A375 (cell line): ENCODE measurements around the gene PCDHGA11. TPM values are rescaled to one million over a fixed set of nuclear protein-coding genes. Genes with fewer than 3 reads are reported as not detected.

ENCODE experiments used
- total RNA-seq: library from RNA; depleted of rRNA; stranded (reverse); fragments of >200 nt; shearing (Covaris generic); gene quantifications from 2 replicates; pipeline ENCODE4 v1.2.3, GENCODE V29; 2014; rRNA removed

Gene PCDHGA11
- 0.30 and 0.96 TPM in 2 replicates for total RNA-seq

GRCh38 chr5:141420855-141421488 is at the start of gene PCDHGA11:
TSS of gene PCDHGA11 (plus strand) at chr5:141421051. CDS start at chr5:141421228, 177 bp downstream.

DNA sequence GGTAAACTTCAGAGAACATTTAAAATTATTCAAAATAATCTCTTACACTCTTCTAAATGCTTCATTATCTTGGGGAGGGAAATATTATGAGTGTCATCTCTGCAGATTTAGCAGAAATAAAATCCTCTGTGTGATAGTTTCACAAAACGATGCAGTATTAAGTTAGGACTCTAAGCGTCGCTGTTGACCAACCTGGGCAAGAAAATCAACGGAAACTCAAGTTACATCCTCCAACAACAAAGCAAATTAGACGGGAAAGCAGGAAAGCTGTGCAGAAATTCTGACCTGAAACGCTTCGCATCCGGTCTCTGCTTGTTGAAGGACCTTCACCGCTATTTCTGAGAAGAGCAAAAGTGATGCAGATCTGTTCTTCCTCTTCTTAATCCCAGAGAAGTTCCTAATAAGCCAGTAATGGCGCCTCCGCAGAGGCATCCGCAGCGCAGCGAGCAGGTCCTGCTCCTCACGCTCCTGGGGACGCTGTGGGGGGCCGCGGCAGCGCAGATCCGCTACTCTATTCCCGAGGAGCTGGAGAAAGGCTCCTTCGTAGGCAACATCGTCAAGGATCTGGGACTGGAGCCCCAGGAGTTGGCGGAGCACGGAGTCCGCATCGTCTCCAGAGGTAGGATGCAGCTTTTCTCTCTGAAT is 47.1 kb upstream of the PCDHGA11 start, which contains the start of gene PCDHGA6:
TSS of gene PCDHGA6 (plus strand) at position 219 of the 645 bp plus-strand sequence. CDS start at position 412, 193 bp downstream.

GRCh38 chr5:141382469-141383294 is 38.2 kb upstream of the PCDHGA11 start, which contains the start of gene PCDHGA7:
TSS of gene PCDHGA7 (plus strand) at chr5:141382742. CDS start at chr5:141382900, 158 bp downstream.

DNA sequence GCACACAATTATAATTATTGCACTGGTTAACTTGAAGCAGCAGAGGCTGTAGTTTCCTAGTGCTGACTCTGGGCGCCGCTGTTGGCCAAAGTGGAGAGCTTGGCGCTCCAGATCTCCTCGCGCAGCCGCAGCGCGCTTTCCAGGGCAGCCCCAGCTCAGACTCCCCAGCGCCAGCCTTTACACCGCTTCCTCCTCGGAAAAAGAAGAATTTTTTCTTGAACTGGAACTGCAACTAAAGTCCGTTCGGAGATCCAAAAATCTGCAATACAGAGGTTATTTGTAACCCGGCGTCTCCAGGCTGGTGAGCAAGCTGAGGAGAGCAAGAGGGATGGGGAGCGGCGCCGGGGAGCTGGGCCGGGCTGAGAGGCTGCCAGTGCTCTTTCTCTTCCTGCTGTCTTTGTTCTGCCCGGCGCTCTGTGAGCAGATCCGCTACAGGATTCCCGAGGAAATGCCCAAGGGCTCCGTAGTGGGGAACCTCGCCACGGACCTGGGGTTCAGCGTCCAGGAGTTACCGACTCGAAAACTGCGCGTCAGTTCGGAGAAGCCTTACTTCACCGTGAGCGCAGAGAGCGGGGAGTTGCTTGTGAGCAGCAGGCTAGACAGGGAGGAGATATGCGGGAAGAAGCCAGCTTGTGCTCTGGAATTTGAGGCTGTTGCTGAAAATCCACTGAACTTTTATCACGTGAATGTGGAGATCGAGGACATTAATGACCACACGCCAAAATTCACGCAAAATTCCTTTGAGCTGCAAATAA is 33.1 kb upstream of the PCDHGA11 start, which contains the start of gene PCDHGB4:
TSS of gene PCDHGB4 (plus strand) at position 142 of the 755 bp plus-strand sequence. CDS start at position 329, 187 bp downstream.

GRCh38 chr5:141392429-141393198 is 28.2 kb upstream of the PCDHGA11 start, which contains the start of gene PCDHGA8:
TSS of gene PCDHGA8 (plus strand) at chr5:141392633. CDS start at chr5:141392814, 181 bp downstream.

DNA sequence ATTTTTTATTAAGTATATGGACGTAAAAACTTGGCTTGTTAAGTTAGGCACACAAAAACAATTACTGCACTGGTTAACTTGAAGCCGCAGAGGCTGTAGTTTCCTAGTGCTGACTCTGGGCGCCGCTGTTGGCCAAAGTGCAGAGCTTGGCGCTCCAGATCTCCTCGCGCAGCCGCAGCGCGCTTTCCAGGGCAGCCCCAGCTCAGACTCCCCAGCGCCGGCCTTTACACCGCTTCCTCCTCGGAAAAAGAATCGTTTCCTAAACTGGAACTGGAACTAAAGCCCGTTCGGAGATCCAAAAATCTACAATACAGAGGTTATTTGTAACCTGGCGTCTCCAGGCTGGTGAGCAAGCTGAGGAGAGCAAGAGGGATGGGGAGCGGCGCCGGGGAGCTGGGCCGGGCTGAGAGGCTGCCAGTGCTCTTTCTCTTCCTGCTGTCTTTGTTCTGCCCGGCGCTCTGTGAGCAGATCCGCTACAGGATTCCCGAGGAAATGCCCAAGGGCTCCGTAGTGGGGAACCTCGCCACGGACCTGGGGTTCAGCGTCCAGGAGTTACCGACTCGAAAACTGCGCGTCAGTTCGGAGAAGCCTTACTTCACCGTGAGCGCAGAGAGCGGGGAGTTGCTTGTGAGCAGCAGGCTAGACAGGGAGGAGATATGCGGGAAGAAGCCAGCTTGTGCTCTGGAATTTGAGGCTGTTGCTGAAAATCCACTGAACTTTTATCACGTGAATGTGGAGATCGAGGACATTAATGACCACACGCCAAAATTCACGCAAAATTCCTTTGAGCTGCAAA is 22.9 kb upstream of the PCDHGA11 start, which contains the start of gene PCDHGB5:
TSS of gene PCDHGB5 (plus strand) at position 192 of the 796 bp plus-strand sequence. CDS start at position 373, 181 bp downstream.

DNA sequence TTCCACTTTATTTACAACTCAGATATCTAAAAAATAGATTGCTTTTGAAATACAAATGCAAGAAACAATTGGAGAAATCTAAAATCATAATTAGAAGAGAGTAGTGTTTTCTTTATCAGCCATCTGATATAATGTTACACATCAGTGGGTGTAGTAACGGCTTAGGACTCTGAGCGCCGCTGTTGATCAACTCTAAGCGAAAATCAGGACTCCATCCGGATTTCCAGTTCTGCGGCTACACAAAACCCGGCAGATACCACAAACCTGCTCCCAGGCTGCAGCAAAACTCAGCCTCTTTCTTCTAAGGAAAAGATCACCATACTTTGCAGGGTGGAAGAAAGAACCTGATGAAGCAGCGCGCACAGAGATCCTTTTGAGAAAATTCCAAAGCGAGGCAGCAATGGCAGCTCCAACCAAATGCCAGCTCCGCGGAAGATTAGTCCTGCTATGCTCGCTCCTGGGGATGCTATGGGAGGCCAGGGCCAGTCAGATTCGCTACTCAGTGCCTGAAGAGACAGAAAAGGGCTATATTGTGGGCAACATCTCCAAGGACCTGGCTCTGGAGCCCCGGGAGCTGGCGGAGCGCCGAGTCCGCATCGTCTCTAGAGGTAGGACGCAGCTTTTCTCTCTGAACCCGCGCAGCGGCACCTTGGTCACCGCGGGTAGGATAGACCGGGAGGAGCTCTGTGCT is 18.2 kb upstream of the PCDHGA11 start, which contains the start of gene PCDHGA9:
TSS of gene PCDHGA9 (plus strand) at position 226 of the 691 bp plus-strand sequence. CDS start at position 401, 175 bp downstream.

GRCh38 chr5:141407790-141408505 is 12.9 kb upstream of the PCDHGA11 start, which contains the start of gene PCDHGB6:
TSS of gene PCDHGB6 (plus strand) at chr5:141408021. CDS start at chr5:141408203, 182 bp downstream.

GRCh38 chr5:141412854-141413539 is 7.9 kb upstream of the PCDHGA11 start, which contains the start of gene PCDHGA10:
TSS of gene PCDHGA10 (plus strand) at chr5:141412987. CDS start at chr5:141413176, 189 bp downstream.

GRCh38 chr5:141417494-141418172 is 3.2 kb upstream of the PCDHGA11 start, which contains the start of gene PCDHGB7:
TSS of gene PCDHGB7 (plus strand) at chr5:141417677. CDS start at chr5:141417860, 183 bp downstream.

DNA sequence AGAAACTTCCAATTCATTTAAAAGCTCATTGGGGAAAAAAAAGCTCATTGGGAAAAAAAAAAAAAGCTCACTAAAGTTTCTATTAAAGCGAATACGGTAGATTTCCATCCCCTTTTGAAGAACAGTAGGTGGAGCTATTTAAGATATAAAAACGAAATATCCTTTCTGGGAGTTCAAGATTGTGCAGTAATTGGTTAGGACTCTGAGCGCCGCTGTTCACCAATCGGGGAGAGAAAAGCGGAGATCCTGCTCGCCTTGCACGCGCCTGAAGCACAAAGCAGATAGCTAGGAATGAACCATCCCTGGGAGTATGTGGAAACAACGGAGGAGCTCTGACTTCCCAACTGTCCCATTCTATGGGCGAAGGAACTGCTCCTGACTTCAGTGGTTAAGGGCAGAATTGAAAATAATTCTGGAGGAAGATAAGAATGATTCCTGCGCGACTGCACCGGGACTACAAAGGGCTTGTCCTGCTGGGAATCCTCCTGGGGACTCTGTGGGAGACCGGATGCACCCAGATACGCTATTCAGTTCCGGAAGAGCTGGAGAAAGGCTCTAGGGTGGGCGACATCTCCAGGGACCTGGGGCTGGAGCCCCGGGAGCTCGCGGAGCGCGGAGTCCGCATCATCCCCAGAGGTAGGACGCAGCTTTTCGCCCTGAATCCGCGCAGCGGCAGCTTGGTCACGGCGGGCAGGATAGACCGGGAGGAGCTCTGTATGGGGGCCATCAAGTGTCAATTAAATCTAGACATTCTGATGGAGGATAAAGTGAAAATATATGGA is 9.7 kb downstream of the PCDHGA11 start, which contains the start of gene PCDHGA12:
TSS of gene PCDHGA12 (plus strand) at position 176 of the 782 bp plus-strand sequence. CDS start at position 429, 253 bp downstream.

Other genes starting within 250 kb of the PCDHGA11 start
- 5.7 and 6.7 TPM in 2 replicates for gene PCDHB7, start 248.4 kb upstream of the PCDHGA11 start, total RNA-seq
- gene PCDHB8, start 243.3 kb upstream of the PCDHGA11 start, total RNA-seq = 6.5 and 6.6 TPM in 2 replicates
- 7.7 and 7.9 TPM in 2 replicates for gene PCDHB16, start 238.7 kb upstream of the PCDHGA11 start, total RNA-seq
- gene PCDHB9, start 233.9 kb upstream of the PCDHGA11 start, total RNA-seq = 3.1 and 4.1 TPM in 2 replicates
- 2.3 and 3.0 TPM in 2 replicates for gene PCDHB10, start 228.7 kb upstream of the PCDHGA11 start, total RNA-seq
- 2.7 and 3.9 TPM in 2 replicates for gene PCDHB11, start 221.4 kb upstream of the PCDHGA11 start, total RNA-seq
- 2.3 and 2.7 TPM in 2 replicates for gene PCDHB12, start 212.3 kb upstream of the PCDHGA11 start, total RNA-seq
- 2.4 and 2.9 TPM in 2 replicates for gene PCDHB13, start 207.1 kb upstream of the PCDHGA11 start, total RNA-seq
- 1.8 and 2.9 TPM in 2 replicates for gene PCDHB14, start 197.7 kb upstream of the PCDHGA11 start, total RNA-seq
- gene PCDHB15, start 175.7 kb upstream of the PCDHGA11 start, total RNA-seq = 2.1 and 2.7 TPM in 2 replicates
- gene SLC25A2, start 117.0 kb upstream of the PCDHGA11 start, total RNA-seq = 0.19 TPM in 1 of 2 replicates, not detected in the other
- gene TAF7, start 100.3 kb upstream of the PCDHGA11 start, total RNA-seq = 92.6 and 94.6 TPM in 2 replicates
- gene PCDHGA1, start 90.5 kb upstream of the PCDHGA11 start, total RNA-seq = 2.5 TPM in 2 replicates
- 0.66 and 1.0 TPM in 2 replicates for gene PCDHGA2, start 82.3 kb upstream of the PCDHGA11 start, total RNA-seq
- gene PCDHGA3, start 77.2 kb upstream of the PCDHGA11 start, total RNA-seq = 0.32 and 0.79 TPM in 2 replicates
- gene PCDHGB1, start 71.0 kb upstream of the PCDHGA11 start, total RNA-seq = 4.5 and 5.0 TPM in 2 replicates
- gene PCDHGA4, start 66.0 kb upstream of the PCDHGA11 start, total RNA-seq = 1.9 and 2.0 TPM in 2 replicates
- gene PCDHGB2, start 61.1 kb upstream of the PCDHGA11 start, total RNA-seq = 1.9 and 2.3 TPM in 2 replicates
- gene PCDHGA5, start 56.9 kb upstream of the PCDHGA11 start, total RNA-seq = 1.3 and 1.4 TPM in 2 replicates
- gene PCDHGB3, start 50.8 kb upstream of the PCDHGA11 start, total RNA-seq = 0.83 and 1.5 TPM in 2 replicates
- 1.2 and 1.5 TPM in 2 replicates for gene PCDHGA6, start 47.2 kb upstream of the PCDHGA11 start, total RNA-seq
- 6.1 and 8.1 TPM in 2 replicates for gene PCDHGA7, start 38.3 kb upstream of the PCDHGA11 start, total RNA-seq
- 2.0 TPM in 2 replicates for gene PCDHGB4, start 33.4 kb upstream of the PCDHGA11 start, total RNA-seq
- 1.1 and 1.6 TPM in 2 replicates for gene PCDHGA8, start 28.4 kb upstream of the PCDHGA11 start, total RNA-seq
- gene PCDHGB5, start 23.1 kb upstream of the PCDHGA11 start, total RNA-seq = 1.9 and 2.4 TPM in 2 replicates
- gene PCDHGA9, start 18.3 kb upstream of the PCDHGA11 start, total RNA-seq = 1.1 and 2.7 TPM in 2 replicates
- 0.80 and 1.2 TPM in 2 replicates for gene PCDHGB6, start 13.0 kb upstream of the PCDHGA11 start, total RNA-seq
- 4.3 and 6.0 TPM in 2 replicates for gene PCDHGA10, start 8.1 kb upstream of the PCDHGA11 start, total RNA-seq
- gene PCDHGB7, start 3.4 kb upstream of the PCDHGA11 start, total RNA-seq = 0.72 and 0.90 TPM in 2 replicates
- gene PCDHGA12, start 9.5 kb downstream of the PCDHGA11 start, total RNA-seq = 0.80 and 1.2 TPM in 2 replicates
- 62.5 and 65.1 TPM in 2 replicates for gene PCDHGC3, start 54.9 kb downstream of the PCDHGA11 start, total RNA-seq
- 1.3 and 1.8 TPM in 2 replicates for gene PCDHGC4, start 64.0 kb downstream of the PCDHGA11 start, total RNA-seq
- 1.1 and 1.3 TPM in 2 replicates for gene PCDHGC5, start 68.0 kb downstream of the PCDHGA11 start, total RNA-seq
- gene DIAPH1, start 197.9 kb downstream of the PCDHGA11 start, total RNA-seq = 52.1 and 55.8 TPM in 2 replicates
- 56.6 and 64.4 TPM in 2 replicates for gene HDAC3, start 215.8 kb downstream of the PCDHGA11 start, total RNA-seq
- 6.0 and 8.6 TPM in 2 replicates for gene RELL2, start 215.9 kb downstream of the PCDHGA11 start, total RNA-seq
- gene FCHSD1, start 230.4 kb downstream of the PCDHGA11 start, total RNA-seq = 16.6 and 21.5 TPM in 2 replicates